GM20000 (cell line): Measurements from ENCODE around the gene RGL1.

Source experiments
- DNase-seq: peaks from one replicate; pipeline ENCODE4 v3.0.0; 2012; ENCODE audit warnings: low spot score
- TF ChIP-seq, protein P1 (sequence below): IDR thresholded peaks from 2 replicates; pipeline ENCODE4 v1.5.1; 2012; ENCODE audit warnings: mild to moderate bottlenecking, control low read depth; ENCODE audit errors: extremely low read depth, missing control alignments

RGL1 gene

DNA sequence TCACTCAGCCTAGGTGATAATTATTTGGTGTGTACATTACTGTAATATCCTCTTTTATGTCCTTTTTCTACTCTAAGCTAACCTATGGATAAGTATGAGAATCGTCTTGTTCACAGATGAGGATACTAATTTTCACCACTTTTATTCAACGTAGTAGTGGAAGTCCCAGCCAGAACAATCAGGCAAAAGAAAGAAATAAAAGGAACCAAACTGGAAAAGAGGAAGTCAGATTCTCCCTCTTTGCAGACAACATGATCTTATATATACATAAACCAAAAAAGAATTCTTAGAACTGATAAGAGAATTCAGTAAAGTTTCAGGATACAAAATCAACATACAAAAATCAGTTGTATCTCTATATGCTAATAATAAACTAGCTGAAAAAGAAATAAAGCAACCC lies 12.6 kb upstream of the RGL1 start:
- TF ChIP-seq, protein P1, sequence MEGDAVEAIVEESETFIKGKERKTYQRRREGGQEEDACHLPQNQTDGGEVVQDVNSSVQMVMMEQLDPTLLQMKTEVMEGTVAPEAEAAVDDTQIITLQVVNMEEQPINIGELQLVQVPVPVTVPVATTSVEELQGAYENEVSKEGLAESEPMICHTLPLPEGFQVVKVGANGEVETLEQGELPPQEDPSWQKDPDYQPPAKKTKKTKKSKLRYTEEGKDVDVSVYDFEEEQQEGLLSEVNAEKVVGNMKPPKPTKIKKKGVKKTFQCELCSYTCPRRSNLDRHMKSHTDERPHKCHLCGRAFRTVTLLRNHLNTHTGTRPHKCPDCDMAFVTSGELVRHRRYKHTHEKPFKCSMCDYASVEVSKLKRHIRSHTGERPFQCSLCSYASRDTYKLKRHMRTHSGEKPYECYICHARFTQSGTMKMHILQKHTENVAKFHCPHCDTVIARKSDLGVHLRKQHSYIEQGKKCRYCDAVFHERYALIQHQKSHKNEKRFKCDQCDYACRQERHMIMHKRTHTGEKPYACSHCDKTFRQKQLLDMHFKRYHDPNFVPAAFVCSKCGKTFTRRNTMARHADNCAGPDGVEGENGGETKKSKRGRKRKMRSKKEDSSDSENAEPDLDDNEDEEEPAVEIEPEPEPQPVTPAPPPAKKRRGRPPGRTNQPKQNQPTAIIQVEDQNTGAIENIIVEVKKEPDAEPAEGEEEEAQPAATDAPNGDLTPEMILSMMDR, result no peak
- no peak for DNase-seq

DNA sequence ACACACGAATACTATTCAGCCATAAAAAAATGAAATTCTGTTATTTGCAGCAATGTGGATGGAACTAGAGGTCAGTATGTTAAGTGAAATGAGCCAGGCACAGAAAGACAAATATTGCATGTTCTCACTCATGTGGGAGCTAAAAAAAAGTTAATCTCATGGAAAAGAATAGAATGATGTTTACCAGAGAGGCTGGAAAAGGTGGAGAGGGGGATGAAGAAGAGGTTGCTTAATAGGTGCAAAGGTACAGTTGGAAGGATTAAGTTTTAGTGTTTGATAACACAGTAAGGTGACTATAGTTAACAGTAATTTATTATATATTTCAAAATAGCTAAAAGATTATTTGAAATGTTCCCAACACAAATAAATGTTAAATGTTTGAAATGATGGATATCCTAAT lies 10.8 kb upstream of the RGL1 start:
- TF ChIP-seq, protein P1, result no peak
- DNase-seq, result no peak

GRCh38 chr1:183800449-183800848 lies 4.5 kb upstream of the RGL1 start:
- TF ChIP-seq, protein P1, result no peak

GRCh38 chr1:183801649-183802048 lies 3.3 kb upstream of the RGL1 start:
- TF ChIP-seq, protein P1, result no peak
- no peak for DNase-seq

More at GRCh38 chr1:183800449-183800848, 4.5 kb upstream of the RGL1 start:
- no peak for DNase-seq

DNA sequence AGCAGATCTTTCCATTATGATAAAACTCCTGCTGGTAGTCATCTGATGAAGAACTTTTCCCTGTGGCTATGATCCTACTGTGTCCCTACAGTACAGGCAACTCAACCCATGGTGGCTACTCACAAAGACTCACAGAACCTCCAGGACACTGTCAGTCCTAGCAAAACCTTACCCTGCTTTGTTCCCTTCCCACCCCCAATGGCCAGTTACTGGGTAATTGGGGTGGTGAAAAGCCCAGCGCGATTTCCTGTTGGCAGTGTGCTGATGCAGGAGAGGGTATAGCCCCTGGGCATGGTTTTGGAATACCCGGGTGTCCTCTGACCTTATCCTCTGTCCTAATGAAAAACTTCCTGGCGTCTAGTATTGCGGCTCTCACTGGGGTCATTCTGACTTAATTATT lies 533 bp upstream of the RGL1 start:
- no peak for DNase-seq
- TF ChIP-seq, protein P1, result no peak

GRCh38 chr1:183806125-183806524 lies 1.2 kb downstream of the RGL1 start:
- TF ChIP-seq, protein P1, result no peak
- DNase-seq, result no peak

DNA sequence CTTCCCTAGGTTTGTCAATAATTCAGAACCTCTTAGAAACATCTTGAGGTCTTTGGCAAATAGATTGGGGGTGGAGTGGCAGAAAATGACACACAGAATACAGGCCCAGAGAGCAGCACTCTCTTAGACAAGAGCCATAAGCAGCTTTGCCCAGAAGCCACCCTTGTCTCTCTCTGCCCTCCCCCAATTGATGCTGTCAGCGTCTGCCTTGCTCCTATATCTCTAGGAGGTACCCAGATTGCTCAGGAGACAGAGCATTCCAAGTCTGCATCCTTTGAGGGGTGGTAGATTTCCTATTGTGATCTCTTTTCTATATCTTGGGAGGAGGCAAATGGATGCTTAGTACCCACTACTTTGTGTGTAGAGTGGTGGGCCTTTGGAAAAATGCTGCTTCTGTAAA lies 1.8 kb downstream of the RGL1 start:
- TF ChIP-seq, protein P1, result no peak

More for the DNA sequence above, 1.8 kb downstream of the RGL1 start:
- DNase-seq, result no peak
